Measurements from ENCODE around the gene CDC14B.

The CDC14B gene

GRCh38 chr9:96461336-96461735 lies 158.3 kb downstream of the CDC14B start:
- Histone ChIP-seq H2AFZ (ENCODE audit: low read length, unreplicated experiment) (no peak overlapping the region), H3K79me2 (ENCODE audit: control insufficient read depth, insufficient read depth, low read length, unreplicated experiment) (no peaks in the 10 kb centered on the region), H3K27ac (ENCODE audit: low read depth, low read length) (0 out of 2 replicates have a peak overlapping the region, but pooled peaks have one; percentile 5), H3K36me3 (ENCODE audit: insufficient read depth, low read length) (peaks cover 3% of the 10 kb centered on the region; the same call in 1 of the 2 replicates), H3K4me1 (ENCODE audit: control insufficient read depth, insufficient read depth, low read length, unreplicated experiment) (peaks cover 6% of the 10 kb centered on the region), H3K27me3 (ENCODE audit: insufficient read depth, low read length) (no peaks in the 10 kb centered on the region), H3K4me3 (ENCODE audit: low read depth, low read length) (no peak overlapping the region)

- H3K79me2 ChIP-seq (ENCODE audit: control insufficient read depth, insufficient read depth, low read length, unreplicated experiment), result no peaks in the 10 kb centered on the region
- H3K36me3 ChIP-seq (ENCODE audit: insufficient read depth, low read length), result peaks cover 3% of the 10 kb centered on the region; the same call in 1 of the 2 replicates
- no peaks in the 10 kb centered on the region for H3K27me3 ChIP-seq (ENCODE audit: insufficient read depth, low read length)
- H2AFZ ChIP-seq (ENCODE audit: low read length, unreplicated experiment), result no peak overlapping the region
- H3K4me3 ChIP-seq (ENCODE audit: low read depth, low read length), result 0 out of 2 replicates have a peak overlapping the region, but pooled peaks have one; percentile 14
- peaks cover 6% of the 10 kb centered on the region for H3K4me1 ChIP-seq (ENCODE audit: control insufficient read depth, insufficient read depth, low read length, unreplicated experiment)
- 0 out of 2 replicates have a peak overlapping the region, but pooled peaks have one; percentile 5 for H3K27ac ChIP-seq (ENCODE audit: low read depth, low read length)
These were observed 158.8 kb downstream of the CDC14B start for GRCh38 chr9:96460882-96461281.

GRCh38 chr9:96460470-96460869 lies 159.2 kb downstream of the CDC14B start:
- H3K79me2 ChIP-seq (ENCODE audit: control insufficient read depth, insufficient read depth, low read length, unreplicated experiment), result peaks cover 1% of the 10 kb centered on the region
- H3K4me3 ChIP-seq (ENCODE audit: low read depth, low read length), result 0 out of 2 replicates have a peak overlapping the region, but pooled peaks have one; percentile 15
- no peak overlapping the region for H2AFZ ChIP-seq (ENCODE audit: low read length, unreplicated experiment)
- H3K27me3 ChIP-seq (ENCODE audit: insufficient read depth, low read length), result no peaks in the 10 kb centered on the region
- peaks cover 3% of the 10 kb centered on the region; the same call in 1 of the 2 replicates for H3K36me3 ChIP-seq (ENCODE audit: insufficient read depth, low read length)
- peaks cover 6% of the 10 kb centered on the region for H3K4me1 ChIP-seq (ENCODE audit: control insufficient read depth, insufficient read depth, low read length, unreplicated experiment)
- no peak overlapping the region for H3K27ac ChIP-seq (ENCODE audit: low read depth, low read length)

GRCh38 chr9:96459268-96460007 lies 160.2 kb downstream of the CDC14B start:
- peaks cover 3% of the 10 kb centered on the region; the same call in 1 of the 2 replicates for H3K36me3 ChIP-seq (ENCODE audit: insufficient read depth, low read length)
- H2AFZ ChIP-seq (ENCODE audit: low read length, unreplicated experiment), result no peak overlapping the region
- H3K79me2 ChIP-seq (ENCODE audit: control insufficient read depth, insufficient read depth, low read length, unreplicated experiment), result peaks cover 2% of the 10 kb centered on the region
- H3K27ac ChIP-seq (ENCODE audit: low read depth, low read length), result no peak overlapping the region
- no peak overlapping the region for H3K4me3 ChIP-seq (ENCODE audit: low read depth, low read length)
- peaks cover 6% of the 10 kb centered on the region for H3K4me1 ChIP-seq (ENCODE audit: control insufficient read depth, insufficient read depth, low read length, unreplicated experiment)
- no peaks in the 10 kb centered on the region for H3K27me3 ChIP-seq (ENCODE audit: insufficient read depth, low read length)

GRCh38 chr9:96458226-96458625 lies 161.4 kb downstream of the CDC14B start:
- H3K4me3 ChIP-seq (ENCODE audit: low read depth, low read length), result no peak overlapping the region
- H3K36me3 ChIP-seq (ENCODE audit: insufficient read depth, low read length), result peaks cover 3% of the 10 kb centered on the region; the same call in 1 of the 2 replicates
- no peak overlapping the region for H3K27ac ChIP-seq (ENCODE audit: low read depth, low read length)
- H3K79me2 ChIP-seq (ENCODE audit: control insufficient read depth, insufficient read depth, low read length, unreplicated experiment), result peaks cover 6% of the 10 kb centered on the region
- H3K27me3 ChIP-seq (ENCODE audit: insufficient read depth, low read length), result no peaks in the 10 kb centered on the region
- H2AFZ ChIP-seq (ENCODE audit: low read length, unreplicated experiment), result no peak overlapping the region
- peaks cover 6% of the 10 kb centered on the region for H3K4me1 ChIP-seq (ENCODE audit: control insufficient read depth, insufficient read depth, low read length, unreplicated experiment)

- H2AFZ ChIP-seq (ENCODE audit: low read length, unreplicated experiment), result no peak overlapping the region
- H3K79me2 ChIP-seq (ENCODE audit: control insufficient read depth, insufficient read depth, low read length, unreplicated experiment), result peaks cover 9% of the 10 kb centered on the region
- no peak overlapping the region for H3K27ac ChIP-seq (ENCODE audit: low read depth, low read length)
- peaks cover 3% of the 10 kb centered on the region; the same call in 1 of the 2 replicates for H3K36me3 ChIP-seq (ENCODE audit: insufficient read depth, low read length)
- H3K4me3 ChIP-seq (ENCODE audit: low read depth, low read length), result no peak overlapping the region
- H3K4me1 ChIP-seq (ENCODE audit: control insufficient read depth, insufficient read depth, low read length, unreplicated experiment), result peaks cover 11% of the 10 kb centered on the region
- H3K27me3 ChIP-seq (ENCODE audit: insufficient read depth, low read length), result no peaks in the 10 kb centered on the region
These were observed 162.4 kb downstream of the CDC14B start for GRCh38 chr9:96457266-96457665.

GRCh38 chr9:96453625-96454024 lies 166.0 kb downstream of the CDC14B start:
- Histone ChIP-seq H3K27me3 (ENCODE audit: insufficient read depth, low read length) (no peaks in the 10 kb centered on the region), H2AFZ (ENCODE audit: low read length, unreplicated experiment) (no peak overlapping the region), H3K4me1 (ENCODE audit: control insufficient read depth, insufficient read depth, low read length, unreplicated experiment) (peaks cover 29% of the 10 kb centered on the region), H3K79me2 (ENCODE audit: control insufficient read depth, insufficient read depth, low read length, unreplicated experiment) (peaks cover 18% of the 10 kb centered on the region), H3K4me3 (ENCODE audit: low read depth, low read length) (no peak overlapping the region), H3K36me3 (ENCODE audit: insufficient read depth, low read length) (no peaks in the 10 kb centered on the region), H3K27ac (ENCODE audit: low read depth, low read length) (no peak overlapping the region)

- peak overlapping the region; percentile 93 for H2AFZ ChIP-seq (ENCODE audit: low read length, unreplicated experiment)
- peak overlapping the region; percentile 95 for H3K4me3 ChIP-seq (ENCODE audit: low read depth, low read length)
These were observed 168.8 kb downstream of the CDC14B start for GRCh38 chr9:96450613-96451528.

More at GRCh38 chr9:96450613-96451528, 168.8 kb downstream of the CDC14B start:
- Histone ChIP-seq H3K79me2 (ENCODE audit: control insufficient read depth, insufficient read depth, low read length, unreplicated experiment) (peaks cover 18% of the 10 kb centered on the region), H3K4me1 (ENCODE audit: control insufficient read depth, insufficient read depth, low read length, unreplicated experiment) (peaks cover 25% of the 10 kb centered on the region), H3K27ac (ENCODE audit: low read depth, low read length) (no peak overlapping the region), H3K36me3 (ENCODE audit: insufficient read depth, low read length) (no peaks in the 10 kb centered on the region), H3K27me3 (ENCODE audit: insufficient read depth, low read length) (no peaks in the 10 kb centered on the region)
